Activated CD4-positive, alpha-beta T cell treated with anti-CD3 and anti-CD28 coated beads, Interleukin-2, amount 50 U/mL, for 24 hours (primary cell): ENCODE data around the gene EEFSEC.
"Not testable (repeated sequence)": the region's sequence is repeated elsewhere in the genome, so short reads cannot be mapped to it uniquely, and the experiment has no call there.

Experiments used
- DNase-seq, 2 donors: peaks; one replicate each; pipeline ENCODE4 v3.0.0-alpha.2; 2020; ENCODE audit warnings: low read depth in 1 of 2, low spot score in 1 of 2

Gene EEFSEC

GRCh38 chr3:128152419-128153155 lies 694 bp upstream of the EEFSEC start:
- no peak for DNase-seq

DNA sequence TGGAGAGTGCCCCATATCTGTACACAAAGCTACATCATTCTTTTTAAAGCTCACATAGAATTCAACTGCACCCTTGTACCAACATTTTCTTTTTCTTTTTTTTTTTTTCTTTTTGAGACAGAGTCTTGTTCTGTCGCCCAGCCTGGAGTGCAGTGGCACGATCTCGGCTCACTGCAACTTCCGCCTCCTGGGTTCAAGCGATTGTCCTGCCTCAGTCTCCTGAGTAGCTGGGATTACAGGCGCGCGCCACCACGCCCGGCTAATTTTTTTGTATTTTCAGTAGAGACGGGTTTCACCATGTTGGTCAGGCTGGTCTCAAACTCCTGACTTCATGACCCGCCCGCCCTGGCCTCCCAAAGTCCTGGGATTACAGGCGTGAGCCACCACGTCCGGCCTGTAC lies 1.1 kb downstream of the EEFSEC start:
- DNase-seq: not testable (repeated sequence)

DNA sequence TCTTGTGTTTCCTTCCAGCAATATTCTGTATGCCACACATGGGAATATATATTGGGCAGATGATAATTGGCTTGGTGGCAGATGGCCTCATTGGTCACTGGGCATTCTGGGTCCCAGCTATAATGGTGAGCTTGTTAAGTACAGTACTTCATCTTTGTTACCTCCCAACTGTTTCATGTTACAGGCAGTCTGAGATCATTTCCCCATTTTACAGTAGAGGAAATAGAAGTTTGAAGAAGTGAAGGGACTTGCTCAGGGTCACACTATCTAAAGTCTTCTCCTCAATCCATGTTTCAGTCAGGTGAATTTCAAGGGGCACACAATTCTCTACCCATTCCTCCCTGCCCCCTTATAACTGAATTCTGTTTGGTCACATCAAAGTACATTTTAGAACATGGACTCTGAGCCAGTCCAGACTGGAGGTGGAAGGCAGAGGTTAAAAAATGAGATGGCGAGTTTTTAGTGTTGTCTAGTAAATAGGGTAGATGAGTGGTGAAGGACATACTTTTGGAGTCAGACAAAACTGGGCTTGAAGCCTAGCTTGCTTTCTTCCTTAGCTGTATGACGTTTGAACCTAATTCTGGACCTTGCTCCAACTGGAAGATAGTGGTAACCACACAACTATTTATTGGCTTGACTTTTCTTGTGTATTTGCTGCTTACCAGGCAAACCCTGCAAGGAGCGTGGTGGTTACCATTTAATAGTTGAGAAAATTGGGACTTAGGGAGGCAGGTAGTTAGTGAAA lies 2.5 kb downstream of the EEFSEC start:
- no peak for DNase-seq

- DNase-seq: no peak
These were observed 7.4 kb downstream of the EEFSEC start for GRCh38 chr3:128160661-128161060.

DNA sequence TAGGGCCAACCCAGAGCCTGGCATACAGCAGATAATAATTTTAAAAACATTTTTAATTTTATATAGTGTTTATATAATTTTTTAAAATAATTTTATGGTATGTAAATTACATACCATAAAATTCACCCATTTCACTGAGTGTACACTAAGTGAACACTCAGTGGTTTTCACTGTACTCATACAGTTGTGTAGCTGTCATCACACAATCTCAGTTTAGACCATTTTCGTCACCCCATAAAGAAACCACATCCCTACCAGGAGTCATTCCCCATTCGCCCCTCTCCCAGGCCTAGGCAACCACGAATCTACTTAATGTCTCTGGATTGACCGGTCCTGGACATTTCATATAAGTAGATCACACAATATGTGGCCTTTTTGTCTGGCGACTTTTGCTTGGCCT lies 10.2 kb downstream of the EEFSEC start:
- no peak for DNase-seq

DNA sequence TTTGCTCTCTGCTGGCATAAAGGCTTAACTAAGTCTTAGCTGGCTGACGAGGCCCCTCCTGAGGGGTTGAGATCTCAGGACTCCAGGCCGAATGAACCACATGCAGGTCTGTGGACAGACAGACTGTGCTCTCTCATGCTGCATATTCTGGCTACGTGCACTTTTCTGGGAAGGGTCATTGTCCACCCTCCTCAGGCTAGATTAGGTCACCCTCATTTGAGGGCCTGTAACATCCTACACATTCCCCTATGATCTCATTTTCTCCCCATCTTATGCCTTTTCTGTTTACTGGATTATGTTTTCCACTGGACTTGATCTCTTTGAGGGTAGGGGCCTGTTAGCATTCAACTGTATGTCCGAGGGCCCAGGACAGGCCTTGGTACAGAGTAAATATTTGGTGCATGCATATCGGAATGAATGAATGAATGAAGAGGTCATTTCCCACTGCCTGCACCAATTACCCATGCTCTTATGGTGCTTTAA lies 13.7 kb downstream of the EEFSEC start:
- DNase-seq: no peak

DNA sequence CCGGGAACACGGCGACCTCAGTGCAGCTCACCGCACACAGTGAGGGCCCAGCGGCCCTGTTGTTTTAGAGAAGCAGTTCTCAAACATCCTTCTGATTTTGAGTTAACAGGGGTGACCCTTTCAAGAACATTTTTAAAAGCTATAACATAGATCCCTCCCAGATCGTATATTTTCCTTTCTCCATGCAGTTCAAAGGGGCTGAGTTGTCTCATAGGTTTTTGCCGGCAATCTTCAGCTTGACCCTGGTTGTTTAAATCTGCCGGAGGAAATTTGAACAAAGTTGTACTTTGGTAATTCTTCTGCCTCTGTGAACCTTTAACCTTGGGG lies 14.3 kb downstream of the EEFSEC start:
- DNase-seq: no peak

DNA sequence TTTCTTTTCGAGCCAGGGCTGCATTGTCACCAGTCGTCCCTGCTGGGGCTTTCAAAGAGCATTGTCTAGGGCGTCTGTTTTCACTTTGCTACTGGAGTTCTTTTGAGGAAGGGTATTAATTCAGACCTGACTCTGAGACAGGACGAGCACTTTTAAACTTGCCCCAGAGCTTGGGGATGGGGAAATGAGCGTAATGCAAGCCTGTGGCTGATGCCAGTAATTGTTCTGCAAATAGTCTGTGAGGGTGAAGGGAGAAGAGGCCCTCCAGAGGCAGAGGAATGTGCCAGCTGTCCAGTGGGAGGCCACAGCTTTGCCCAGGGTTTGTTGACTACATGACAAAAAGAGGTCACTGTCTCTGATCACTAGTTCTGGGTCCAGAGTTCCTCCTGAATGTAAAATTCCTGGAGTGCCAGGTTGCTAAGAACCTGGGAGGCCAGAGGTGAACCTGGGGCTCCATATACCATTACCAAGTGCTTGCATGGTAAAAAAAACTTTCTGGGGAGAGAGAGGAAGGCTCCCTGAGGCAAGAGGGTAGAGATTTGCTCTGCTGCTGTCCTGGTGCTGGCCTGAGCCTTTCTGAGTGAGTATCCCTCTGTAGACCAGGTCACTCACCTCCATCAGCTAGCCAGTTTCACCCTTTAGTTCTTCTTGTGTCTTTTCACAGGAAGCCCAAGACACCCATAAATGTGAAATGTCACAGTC lies 14.8 kb downstream of the EEFSEC start:
- DNase-seq: no peak

DNA sequence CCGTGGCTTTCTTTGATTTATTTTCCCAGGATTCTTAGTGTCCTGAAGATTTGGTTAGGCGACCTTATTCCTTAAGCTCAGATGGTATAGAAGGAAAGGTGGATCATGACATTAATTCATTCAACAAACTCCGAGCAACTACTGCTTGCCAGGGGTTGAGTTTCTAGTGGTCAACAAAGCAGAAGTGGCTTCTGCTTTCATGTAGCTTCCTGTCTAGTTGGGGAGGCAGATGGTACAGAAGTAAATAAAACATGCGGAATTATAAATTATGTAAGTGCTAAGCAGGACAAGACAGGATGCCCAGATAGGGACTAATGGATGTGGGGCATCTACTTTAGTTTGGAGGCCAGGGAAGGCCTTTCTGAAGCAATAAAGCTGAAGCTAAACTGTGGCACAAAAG lies 15.6 kb downstream of the EEFSEC start:
- no peak for DNase-seq

DNA sequence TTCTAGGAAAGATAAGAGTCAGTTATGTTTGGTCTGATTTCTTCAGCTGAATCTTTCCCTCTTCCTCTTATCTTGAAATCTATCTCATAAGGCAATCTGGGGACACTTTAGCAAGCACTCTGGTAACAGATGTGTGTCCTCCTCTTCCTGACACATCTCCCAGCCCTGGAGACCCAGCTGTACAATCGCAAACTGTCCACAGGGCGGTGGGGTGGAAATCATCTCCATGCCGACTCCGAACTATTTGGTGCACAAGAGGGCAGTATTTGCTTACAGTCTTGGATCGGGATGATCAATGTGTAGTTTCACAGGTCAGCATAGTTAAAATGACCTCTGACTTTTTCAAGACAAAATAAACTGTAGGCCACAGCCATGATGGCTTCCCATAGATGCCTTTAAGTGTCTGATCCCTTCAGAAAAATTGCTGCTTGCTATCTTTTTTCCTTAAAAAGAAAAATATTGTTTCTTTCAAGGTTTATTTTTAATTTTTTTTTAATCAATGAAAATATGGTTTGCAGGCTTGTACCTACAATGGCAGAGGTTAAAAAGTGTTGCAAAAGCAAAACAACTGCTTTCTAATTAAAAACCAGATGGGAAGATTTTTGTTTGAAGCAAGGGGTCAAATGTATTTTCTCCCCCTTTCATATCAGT lies 17.7 kb downstream of the EEFSEC start:
- DNase-seq: no peak

DNA sequence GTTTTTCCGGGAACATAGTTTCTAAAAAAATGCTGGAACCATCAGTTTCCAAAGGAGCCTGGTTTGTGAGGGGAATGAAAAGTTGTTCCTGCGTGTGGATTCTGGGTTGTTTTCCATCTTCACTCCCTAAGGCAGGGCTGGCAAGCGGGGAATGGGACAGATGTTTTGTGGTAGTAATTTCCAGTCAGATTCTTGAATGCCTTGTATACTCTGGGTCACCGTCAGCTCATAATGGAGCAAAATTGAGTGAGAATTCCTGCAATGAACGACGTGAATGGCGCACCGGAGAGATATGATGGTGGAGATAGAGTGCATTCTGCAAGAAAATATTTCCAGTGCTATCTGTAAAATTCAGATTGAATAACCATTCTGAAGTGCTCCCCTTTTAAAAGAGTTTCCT lies 19.9 kb downstream of the EEFSEC start:
- no peak for DNase-seq

- DNase-seq: no peak
These were observed 20.6 kb downstream of the EEFSEC start for GRCh38 chr3:128173849-128174248.

DNA sequence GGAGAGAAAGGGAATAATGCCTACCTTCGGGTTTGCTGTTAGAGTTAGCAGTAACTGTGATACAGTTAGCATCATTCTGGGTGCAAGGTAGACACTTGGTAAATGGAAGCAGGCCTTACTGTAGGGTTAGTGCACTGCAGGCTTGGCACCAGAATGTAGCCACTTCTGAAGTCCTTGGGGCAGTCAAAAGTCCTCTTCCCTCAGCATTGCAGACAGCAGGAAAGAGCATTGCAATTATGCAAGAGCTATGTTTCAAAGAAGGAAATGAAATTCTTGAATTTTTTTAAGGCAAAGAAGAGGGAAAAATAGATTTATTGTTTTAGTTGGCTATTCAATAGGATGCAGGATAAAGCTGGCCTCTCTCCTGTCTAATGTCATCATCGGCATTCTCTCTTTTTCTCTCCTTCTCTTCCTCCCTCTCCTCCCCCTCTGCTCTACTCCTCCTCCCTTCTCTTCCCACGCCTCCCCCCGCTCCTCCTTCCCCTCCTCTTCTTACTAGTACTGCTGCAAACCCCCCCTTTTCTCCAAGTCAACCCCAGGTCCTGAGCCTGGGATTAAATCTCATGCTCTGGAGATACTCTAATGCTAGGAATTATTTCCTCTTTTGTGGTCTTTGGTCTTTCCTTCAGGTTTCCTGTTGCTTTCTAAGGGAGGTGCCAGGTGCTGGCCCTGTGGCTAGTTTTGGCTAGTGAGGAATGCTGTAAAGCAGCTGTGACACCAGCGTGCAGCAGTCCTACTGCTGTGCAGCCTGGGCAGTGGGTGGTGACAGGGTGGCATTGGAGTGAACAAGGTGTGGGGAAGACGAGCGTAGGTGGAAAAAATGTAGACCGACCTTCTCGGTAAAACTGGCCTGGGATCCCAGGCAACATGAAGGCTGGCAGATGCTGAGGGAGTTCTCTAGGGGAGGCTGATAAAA lies 21.7 kb downstream of the EEFSEC start:
- no peak for DNase-seq

GRCh38 chr3:128175768-128176167 lies 22.5 kb downstream of the EEFSEC start:
- no peak for DNase-seq

- no peak for DNase-seq
These were observed 23.1 kb downstream of the EEFSEC start for GRCh38 chr3:128176276-128176833.

DNA sequence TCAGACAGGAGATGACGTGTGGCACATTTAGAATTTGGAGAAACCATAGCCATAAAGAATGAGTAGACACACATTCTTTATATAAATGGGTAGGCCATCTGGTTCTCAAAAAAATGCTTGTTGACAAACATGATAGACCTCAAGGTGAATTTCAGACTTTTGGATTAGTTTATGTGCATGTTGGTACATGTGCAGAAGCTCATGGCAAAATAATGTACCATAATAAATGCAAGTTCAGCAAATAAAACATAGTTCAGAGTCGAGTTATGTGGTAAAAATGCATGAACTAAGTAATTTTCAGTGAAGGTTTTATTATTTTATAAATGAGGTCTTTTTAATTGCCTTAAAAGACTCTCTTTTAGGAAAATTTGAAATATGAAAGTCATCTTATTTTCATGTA lies 24.6 kb downstream of the EEFSEC start:
- no peak for DNase-seq

DNA sequence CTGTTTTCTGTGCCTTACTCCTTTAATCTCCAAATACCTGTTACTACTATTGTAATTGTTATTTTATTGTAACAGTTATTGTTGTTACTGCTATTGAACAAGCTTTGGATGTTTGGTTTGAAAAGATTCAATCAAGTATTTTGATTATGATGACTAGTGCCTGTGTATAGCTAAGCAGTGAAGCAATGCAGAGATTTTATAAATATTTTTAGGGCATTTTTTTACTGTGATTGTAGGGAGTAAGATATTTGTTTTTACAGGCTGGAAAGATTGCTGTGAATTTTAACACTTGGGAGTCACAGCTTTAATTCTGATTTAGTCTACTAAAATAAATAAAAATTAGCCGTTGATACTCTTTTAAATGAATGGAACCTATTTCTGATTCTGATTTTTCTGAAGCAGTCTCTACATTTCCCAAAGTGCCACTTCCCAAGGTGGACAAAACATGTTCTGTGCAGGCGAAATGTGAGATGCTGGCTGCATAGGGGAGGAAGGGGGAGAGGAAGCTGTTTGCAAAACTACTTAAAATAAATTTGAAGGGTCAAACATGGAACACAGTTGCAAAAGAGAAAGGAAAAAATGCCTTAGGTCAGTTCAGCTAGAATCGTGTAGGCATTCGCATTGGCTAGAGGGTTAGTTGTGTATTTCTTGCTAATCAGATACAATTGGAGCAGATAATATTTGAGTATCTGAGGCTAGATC lies 25.7 kb downstream of the EEFSEC start:
- DNase-seq: no peak

DNA sequence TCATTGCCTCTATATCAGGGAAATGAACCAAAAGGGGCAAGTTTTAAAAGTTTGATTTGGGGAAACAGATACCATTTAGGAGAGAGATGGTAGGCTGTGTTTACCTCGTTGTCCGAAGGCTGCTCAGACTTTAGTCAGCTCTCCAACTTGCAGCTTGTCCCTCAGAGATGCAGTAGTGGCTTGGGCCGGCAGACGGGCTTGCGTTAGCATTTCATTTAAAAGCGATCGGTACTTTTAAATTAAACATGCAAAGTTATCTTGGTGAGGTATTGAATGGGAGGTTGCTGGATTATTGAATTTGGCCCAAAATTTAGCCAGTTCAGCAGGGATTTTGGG lies 26.2 kb downstream of the EEFSEC start:
- DNase-seq: no peak

DNA sequence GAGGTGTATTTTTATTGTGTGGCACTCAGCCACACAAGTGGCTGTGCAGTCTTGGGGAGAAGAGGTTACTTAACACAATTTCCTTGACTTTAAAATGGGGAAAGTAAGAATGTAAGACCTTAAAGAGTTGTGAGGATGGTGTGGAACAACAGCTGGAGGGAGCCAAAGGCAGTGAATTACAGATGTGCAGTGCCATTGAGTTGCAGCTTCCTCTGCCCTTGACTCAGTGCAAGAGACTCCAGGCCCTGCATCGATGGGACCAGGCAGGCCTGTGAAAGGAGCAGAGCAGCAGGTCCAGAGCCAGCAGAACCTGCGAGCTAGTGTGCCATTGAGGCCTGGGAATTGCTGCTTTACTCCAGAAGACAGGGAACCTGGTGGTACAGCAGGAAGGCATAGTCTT lies 27.2 kb downstream of the EEFSEC start:
- no peak for DNase-seq

DNA sequence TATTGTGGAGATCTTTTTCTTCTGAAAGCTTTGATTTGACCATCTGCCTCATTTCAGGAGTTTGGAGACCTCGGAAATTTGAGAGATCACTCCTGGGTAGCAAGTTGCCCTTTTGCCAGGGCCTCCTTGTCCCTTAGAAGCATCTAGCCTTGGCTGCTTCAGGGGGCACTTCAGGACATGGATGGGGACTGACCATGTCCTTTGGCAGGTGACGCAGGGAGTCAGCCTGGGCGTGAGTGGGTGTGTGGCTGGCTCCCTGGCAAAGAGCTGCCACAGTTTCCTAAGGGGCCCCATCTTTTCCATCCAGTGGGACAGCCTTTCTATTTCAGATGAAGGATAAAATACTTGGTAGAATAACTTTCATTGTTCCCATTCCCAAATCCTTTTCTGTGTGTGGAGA lies 27.6 kb downstream of the EEFSEC start:
- DNase-seq: no peak
